ENCODE measurements around the gene KLK8. TPM values are rescaled to one million over a fixed set of nuclear protein-coding genes. Genes with fewer than 3 reads are reported as not detected.
A peak's percentile ranks its signal among the peaks of the same experiment; 100 is the strongest.

The KLK8 gene
- total and polyA plus RNA-seq, 2 experiments from 2014 or later = not detected

DNA sequence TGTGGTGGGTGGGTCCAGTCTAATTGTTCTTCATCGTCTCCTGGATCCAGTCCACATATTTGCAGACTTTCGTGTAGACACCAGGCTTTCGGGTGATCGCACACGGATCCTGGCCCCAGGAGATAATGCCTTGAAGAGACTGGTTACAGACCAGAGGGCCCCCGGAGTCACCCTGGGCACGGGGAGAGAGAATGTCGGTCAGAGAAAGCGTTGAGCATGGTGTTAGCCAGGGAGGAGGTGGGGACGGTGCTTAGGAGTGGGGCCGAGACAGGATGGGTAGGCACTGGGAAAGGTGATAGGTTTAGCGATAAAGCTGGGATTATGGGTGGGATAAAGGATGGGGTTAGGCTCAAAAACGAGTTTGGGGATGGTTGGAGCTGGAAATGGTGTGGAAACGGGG lies 21.1 kb upstream of the KLK8 start:
- H3K79me2 ChIP-seq (ENCODE audit: insufficient read depth) = no peaks in the 10 kb centered on the region
- in situ Hi-C loops (cut with MboI) = no loop called here
- H2AFZ ChIP-seq = no peak overlapping the region
- TF ChIP-seq EZH2 (IDR thresholded peaks at IDR 0.05; ENCODE audit: insufficient read depth, poor library complexity, severe bottlenecking) = no peak
- TF ChIP-seq EZH2phosphoT487 (IDR thresholded peaks at IDR 0.05; ENCODE audit: insufficient read depth, low read depth) = no peak
- no peaks in the 10 kb centered on the region for H3K4me1 ChIP-seq (ENCODE audit: insufficient read depth)
- no peak overlapping the region for H3K4me2 ChIP-seq (ENCODE audit: unreplicated experiment)
- no peak overlapping the region for H3K9ac ChIP-seq
- no peaks in the 10 kb centered on the region for H3K9me3 ChIP-seq (ENCODE audit: low read depth)
- H3K9me2 ChIP-seq (ENCODE audit: insufficient read depth) = no peaks in the 10 kb centered on the region
- H4K20me1 ChIP-seq (ENCODE audit: insufficient read depth) = no peaks in the 10 kb centered on the region
- no peaks in the 10 kb centered on the region for H3K36me3 ChIP-seq (ENCODE audit: low read depth)
- H3F3A ChIP-seq (ENCODE audit: insufficient read depth) = 0 out of 2 replicates have a peak, but pooled peaks cover 6% of the 10 kb centered on the region
- no peak overlapping the region for H3K27ac ChIP-seq
- no peak for DNase-seq
- no peak overlapping the region for H3K4me3 ChIP-seq
- peaks cover 32% of the 10 kb centered on the region for H3K27me3 ChIP-seq (replicated peaks; ENCODE audit: insufficient read depth)
- WGBS, 2 experiments (ENCODE audit: low coverage in 1 of 2, low lambda C conversion rate in 2 of 2, missing lambda C conversion rate in 2 of 2) = 37 to 39% methylated on average over 14 of the region's 14 CpGs

DNA sequence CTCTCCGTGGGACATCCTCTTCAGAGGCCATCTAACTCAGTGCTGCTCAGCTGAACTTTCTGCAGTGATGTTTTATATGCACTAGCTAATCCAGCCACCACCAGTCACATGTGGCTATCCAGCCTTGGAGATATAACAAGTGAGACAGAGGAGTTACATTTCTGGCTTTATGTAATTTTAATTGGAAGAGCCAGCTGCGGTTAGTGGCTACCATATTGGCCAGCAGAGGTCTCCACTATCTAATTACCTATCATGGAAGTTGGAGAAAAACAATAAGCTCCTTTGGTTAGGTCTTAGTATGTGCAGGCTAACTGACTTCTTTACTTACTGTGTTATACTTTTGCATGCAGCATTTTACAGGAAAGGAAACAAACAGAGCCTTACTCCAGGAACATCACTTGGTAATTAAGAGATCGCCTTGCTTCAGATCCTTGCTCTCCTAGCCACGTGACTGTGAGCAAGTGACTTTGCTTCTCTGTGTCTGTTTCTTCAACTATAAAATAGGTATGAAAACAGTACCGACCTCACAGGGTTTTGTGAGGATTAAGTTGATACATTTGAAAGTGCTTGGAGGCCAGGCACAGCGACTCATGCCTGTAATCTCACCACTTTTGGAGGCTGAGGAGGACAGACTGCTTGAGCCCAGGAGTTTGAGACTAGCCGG lies 19.7 kb upstream of the KLK8 start:
- 26 to 30% methylated on average over 7 of the region's 7 CpGs for WGBS, 2 experiments (ENCODE audit: low coverage in 1 of 2, low lambda C conversion rate in 2 of 2, missing lambda C conversion rate in 2 of 2)

GRCh38 chr19:51019544-51019925 lies 18.1 kb upstream of the KLK8 start, which contains the start of gene KLK10:
Gene KLK10 (minus strand): TSS chr19:51019709. CDS start chr19:51019130, 579 bp downstream.
- in situ Hi-C loops (cut with MboI) = no loop called here
- WGBS, 2 experiments (ENCODE audit: low coverage in 1 of 2, low lambda C conversion rate in 2 of 2, missing lambda C conversion rate in 2 of 2) = 1% methylated on average over 7 to 12 of the region's 14 CpGs
- Histone ChIP-seq H3K27me3 (replicated peaks; ENCODE audit: insufficient read depth) (peaks cover 44% of the 10 kb centered on the region), H3K27ac (no peak within 1 kb of the TSS), H3K9me3 (ENCODE audit: low read depth) (no peaks in the 10 kb centered on the region), H3K4me2 (ENCODE audit: unreplicated experiment) (no peak within 1 kb of the TSS), H3K9me2 (ENCODE audit: insufficient read depth) (no peaks in the 10 kb centered on the region), H3K36me3 (ENCODE audit: low read depth) (no peaks in the 10 kb centered on the region), H3K4me1 (ENCODE audit: insufficient read depth) (no peaks in the 10 kb centered on the region), H2AFZ (no peak within 1 kb of the TSS), H3F3A (ENCODE audit: insufficient read depth) (0 out of 2 replicates have a peak, but pooled peaks cover 6% of the 10 kb centered on the region), H3K9ac (no peak within 1 kb of the TSS), H4K20me1 (ENCODE audit: insufficient read depth) (no peaks in the 10 kb centered on the region), H3K4me3 (no peak within 1 kb of the TSS), H3K79me2 (ENCODE audit: insufficient read depth) (no peaks in the 10 kb centered on the region)
- TF ChIP-seq EZH2 (IDR thresholded peaks at IDR 0.05; ENCODE audit: insufficient read depth, poor library complexity, severe bottlenecking) (no peak), EZH2phosphoT487 (IDR thresholded peaks at IDR 0.05; ENCODE audit: insufficient read depth, low read depth) (no peak)
- no peak for DNase-seq

More for the DNA sequence above, 19.7 kb upstream of the KLK8 start:
- H3K27me3 ChIP-seq (replicated peaks; ENCODE audit: insufficient read depth) = peaks cover 42% of the 10 kb centered on the region
- H3K4me2 ChIP-seq (ENCODE audit: unreplicated experiment) = no peak overlapping the region
- H3K27ac ChIP-seq = no peak overlapping the region
- H3F3A ChIP-seq (ENCODE audit: insufficient read depth) = 0 out of 2 replicates have a peak, but pooled peaks cover 6% of the 10 kb centered on the region
- H3K9ac ChIP-seq = no peak overlapping the region
- no peaks in the 10 kb centered on the region for H3K4me1 ChIP-seq (ENCODE audit: insufficient read depth)
- no peaks in the 10 kb centered on the region for H3K9me2 ChIP-seq (ENCODE audit: insufficient read depth)
- in situ Hi-C loops (cut with MboI) = no loop called here
- no peaks in the 10 kb centered on the region for H3K36me3 ChIP-seq (ENCODE audit: low read depth)
- TF ChIP-seq EZH2phosphoT487 (IDR thresholded peaks at IDR 0.05; ENCODE audit: insufficient read depth, low read depth) (no peak), EZH2 (IDR thresholded peaks at IDR 0.05; ENCODE audit: insufficient read depth, poor library complexity, severe bottlenecking) (no peak)
- H3K4me3 ChIP-seq = no peak overlapping the region
- H3K79me2 ChIP-seq (ENCODE audit: insufficient read depth) = no peaks in the 10 kb centered on the region
- DNase-seq = peak; percentile 69
- no peak overlapping the region for H2AFZ ChIP-seq
- H3K9me3 ChIP-seq (ENCODE audit: low read depth) = no peaks in the 10 kb centered on the region
- no peaks in the 10 kb centered on the region for H4K20me1 ChIP-seq (ENCODE audit: insufficient read depth)

- Histone ChIP-seq H3K9me3 (ENCODE audit: low read depth) (no peaks in the 10 kb centered on the region), H3K4me2 (ENCODE audit: unreplicated experiment) (no peak overlapping the region), H3K9me2 (ENCODE audit: insufficient read depth) (no peaks in the 10 kb centered on the region), H4K20me1 (ENCODE audit: insufficient read depth) (no peaks in the 10 kb centered on the region), H3K9ac (no peak overlapping the region), H3F3A (ENCODE audit: insufficient read depth) (0 out of 2 replicates have a peak, but pooled peaks cover 6% of the 10 kb centered on the region), H3K27ac (no peak overlapping the region), H3K4me3 (no peak overlapping the region), H3K4me1 (ENCODE audit: insufficient read depth) (no peaks in the 10 kb centered on the region), H3K27me3 (replicated peaks; ENCODE audit: insufficient read depth) (peaks cover 50% of the 10 kb centered on the region), H3K36me3 (ENCODE audit: low read depth) (no peaks in the 10 kb centered on the region), H2AFZ (no peak overlapping the region), H3K79me2 (ENCODE audit: insufficient read depth) (no peaks in the 10 kb centered on the region)
- in situ Hi-C loops (cut with MboI) = no loop called here
- 1 to 2% methylated on average over 49 to 53 of the region's 68 CpGs for WGBS, 2 experiments (ENCODE audit: low coverage in 1 of 2, low lambda C conversion rate in 2 of 2, missing lambda C conversion rate in 2 of 2)
- TF ChIP-seq EZH2phosphoT487 (IDR thresholded peaks at IDR 0.05; ENCODE audit: insufficient read depth, low read depth) = no peak
- peak; percentile 55 for TF ChIP-seq EZH2 (IDR thresholded peaks at IDR 0.05; ENCODE audit: insufficient read depth, poor library complexity, severe bottlenecking)
- DNase-seq = no peak
These were observed 17.5 kb upstream of the KLK8 start for GRCh38 chr19:51018745-51019543.

Data from GM23248 (cell line).